Tibial nerve (tissue), 4 donors: ENCODE measurements around the gene KRTAP10-8.
"Not testable (repeated sequence)": the region's sequence is repeated elsewhere in the genome, so short reads cannot be mapped to it uniquely, and the experiment has no call there.

Experiments
- EP300 ChIP-seq, 2 donors: sonication (generic); formaldehyde crosslinking; IDR thresholded peaks; one replicate each; pipeline ENCODE4 v1.6.1; 2017; ENCODE audit warnings: antibody characterized with exemption in 2 of 2, mild to moderate bottlenecking in 1 of 2
- TF ChIP-seq, protein P1 (sequence below), 5 experiments: fragments of 200-600 bp in 3 of 5; fragments of 450-650 bp in 2 of 5; sonication (generic) in 3 of 5; IDR thresholded peaks; one replicate each; pipeline ENCODE4 v1.5.1; 2016 to 2019; ENCODE audit warnings: antibody characterized with exemption in 5 of 5, mild to moderate bottlenecking in 3 of 5, moderate library complexity in 2 of 5

GRCh38 chr21:44627831-44628233 lies 16.0 kb downstream of the KRTAP10-8 start:
- not testable (repeated sequence) for TF ChIP-seq EP300 (IDR thresholded peaks at IDR 0.05)
- TF ChIP-seq, protein P1, sequence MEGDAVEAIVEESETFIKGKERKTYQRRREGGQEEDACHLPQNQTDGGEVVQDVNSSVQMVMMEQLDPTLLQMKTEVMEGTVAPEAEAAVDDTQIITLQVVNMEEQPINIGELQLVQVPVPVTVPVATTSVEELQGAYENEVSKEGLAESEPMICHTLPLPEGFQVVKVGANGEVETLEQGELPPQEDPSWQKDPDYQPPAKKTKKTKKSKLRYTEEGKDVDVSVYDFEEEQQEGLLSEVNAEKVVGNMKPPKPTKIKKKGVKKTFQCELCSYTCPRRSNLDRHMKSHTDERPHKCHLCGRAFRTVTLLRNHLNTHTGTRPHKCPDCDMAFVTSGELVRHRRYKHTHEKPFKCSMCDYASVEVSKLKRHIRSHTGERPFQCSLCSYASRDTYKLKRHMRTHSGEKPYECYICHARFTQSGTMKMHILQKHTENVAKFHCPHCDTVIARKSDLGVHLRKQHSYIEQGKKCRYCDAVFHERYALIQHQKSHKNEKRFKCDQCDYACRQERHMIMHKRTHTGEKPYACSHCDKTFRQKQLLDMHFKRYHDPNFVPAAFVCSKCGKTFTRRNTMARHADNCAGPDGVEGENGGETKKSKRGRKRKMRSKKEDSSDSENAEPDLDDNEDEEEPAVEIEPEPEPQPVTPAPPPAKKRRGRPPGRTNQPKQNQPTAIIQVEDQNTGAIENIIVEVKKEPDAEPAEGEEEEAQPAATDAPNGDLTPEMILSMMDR (IDR thresholded peaks at IDR 0.05): not testable (repeated sequence)
